ENCODE data around the gene RFX3.

RFX3 gene

GRCh38 chr9:3513265-3513818 is 12.5 kb downstream of the RFX3 start:
- no peak for DNase-seq

- DNase-seq = no peak
Measured at GRCh38 chr9:3511551-3511950, 14.2 kb downstream of the RFX3 start.

- DNase-seq = no peak
Measured at GRCh38 chr9:3510796-3511195, 15.0 kb downstream of the RFX3 start.

- no peak for DNase-seq
Measured at GRCh38 chr9:3509926-3510325, 15.9 kb downstream of the RFX3 start.

GRCh38 chr9:3508521-3509291 is 17.1 kb downstream of the RFX3 start:
- DNase-seq = peak in 1 of 2 experiments; percentile 32

- DNase-seq = no peak
Measured at GRCh38 chr9:3508078-3508431, 17.7 kb downstream of the RFX3 start.

- DNase-seq = no peak
Measured at GRCh38 chr9:3507395-3508077, 18.3 kb downstream of the RFX3 start.

- DNase-seq = no peak
Measured at GRCh38 chr9:3506164-3506563, 19.6 kb downstream of the RFX3 start.

GRCh38 chr9:3502560-3503398 is 23.0 kb downstream of the RFX3 start:
- no peak for DNase-seq

- DNase-seq = no peak
Measured at GRCh38 chr9:3500044-3500443, 25.8 kb downstream of the RFX3 start.

GRCh38 chr9:3498691-3499090 is 27.1 kb downstream of the RFX3 start:
- no peak for DNase-seq

GRCh38 chr9:3497857-3498256 is 27.9 kb downstream of the RFX3 start:
- no peak for DNase-seq

- no peak for DNase-seq
Measured at GRCh38 chr9:3497401-3497800, 28.4 kb downstream of the RFX3 start.

GRCh38 chr9:3495855-3496254 is 29.9 kb downstream of the RFX3 start:
- DNase-seq = no peak

- DNase-seq = no peak
Measured at GRCh38 chr9:3492214-3492613, 33.6 kb downstream of the RFX3 start.

- no peak for DNase-seq
Measured at GRCh38 chr9:3491450-3491849, 34.4 kb downstream of the RFX3 start.

- no peak for DNase-seq
Measured at GRCh38 chr9:3490957-3491356, 34.8 kb downstream of the RFX3 start.

GRCh38 chr9:3482578-3482977 is 43.2 kb downstream of the RFX3 start:
- no peak for DNase-seq

- no peak for DNase-seq
Measured at GRCh38 chr9:3480353-3480655, 45.5 kb downstream of the RFX3 start.

- DNase-seq = no peak
Measured at GRCh38 chr9:3479514-3480352, 46.1 kb downstream of the RFX3 start.

GRCh38 chr9:3478549-3478953 is 47.2 kb downstream of the RFX3 start:
- DNase-seq = no peak

GRCh38 chr9:3477236-3477834 is 48.5 kb downstream of the RFX3 start:
- DNase-seq = no peak

Data from NCI-H524 (cell line).